ENCODE data around the gene CYP21A2.
"Not testable (repeated sequence)": the region's sequence is repeated elsewhere in the genome, so short reads cannot be mapped to it uniquely, and the experiment has no call there.

CYP21A2 gene

GRCh38 chr6:32047539-32047854 lies 9.3 kb downstream of the CYP21A2 start:
- no peak overlapping the region for H3K4me2 ChIP-seq (ENCODE audit: low read depth, low read length)
- peaks cover 62% of the 10 kb centered on the region for H3K27me3 ChIP-seq (replicated peaks; ENCODE audit: insufficient read depth, low read length)
- no peak overlapping the region for H3K4me3 ChIP-seq (ENCODE audit: low read length)

GRCh38 chr6:32047855-32048766 lies 9.9 kb downstream of the CYP21A2 start:
- TF ChIP-seq CTCF (IDR thresholded peaks at IDR 0.05; ENCODE audit: low read length) (peak; percentile 63), EZH2phosphoT487 (IDR thresholded peaks at IDR 0.05; ENCODE audit: low read length) (no peak)
- no peaks in the 10 kb centered on the region for H3K9me2 ChIP-seq (replicated peaks; ENCODE audit: insufficient read depth, low read length)
- no peaks in the 10 kb centered on the region for H4K20me1 ChIP-seq (ENCODE audit: insufficient read depth, low read length)
- DNase-seq = peak; percentile 50
- H3K9me3 ChIP-seq (replicated peaks; ENCODE audit: insufficient read depth, low read length) = no peaks in the 10 kb centered on the region
- no peaks in the 10 kb centered on the region for H3K36me3 ChIP-seq (replicated peaks; ENCODE audit: insufficient read depth, low read length)
- no peaks in the 10 kb centered on the region for H3F3A ChIP-seq (ENCODE audit: insufficient read depth, low read length)
- no peak overlapping the region for H3K4me3 ChIP-seq (ENCODE audit: low read length)
- H3K27ac ChIP-seq (ENCODE audit: low read length) = no peak overlapping the region
- H3K79me2 ChIP-seq (ENCODE audit: low read length) = no peaks in the 10 kb centered on the region
- H3K4me1 ChIP-seq (ENCODE audit: low read length) = no peaks in the 10 kb centered on the region
- peak overlapping the region; percentile 43; the same call in 1 of the 2 replicates for H3K4me2 ChIP-seq (ENCODE audit: low read depth, low read length)
- H3K27me3 ChIP-seq (replicated peaks; ENCODE audit: insufficient read depth, low read length) = peaks cover 68% of the 10 kb centered on the region
- H2AFZ ChIP-seq (ENCODE audit: low read length) = 0 out of 2 replicates have a peak overlapping the region, but pooled peaks have one; percentile 38
- no peak overlapping the region for H3K9ac ChIP-seq (ENCODE audit: low read length)

More at GRCh38 chr6:32047539-32047854, 9.3 kb downstream of the CYP21A2 start:
- no peak overlapping the region for H3K9ac ChIP-seq (ENCODE audit: low read length)
- H3K79me2 ChIP-seq (ENCODE audit: low read length) = no peaks in the 10 kb centered on the region
- H3K27ac ChIP-seq (ENCODE audit: low read length) = no peak overlapping the region
- no peak overlapping the region for H2AFZ ChIP-seq (ENCODE audit: low read length)
- H3K36me3 ChIP-seq (replicated peaks; ENCODE audit: insufficient read depth, low read length) = no peaks in the 10 kb centered on the region
- no peaks in the 10 kb centered on the region for H4K20me1 ChIP-seq (ENCODE audit: insufficient read depth, low read length)
- H3K4me1 ChIP-seq (ENCODE audit: low read length) = no peaks in the 10 kb centered on the region
- no peaks in the 10 kb centered on the region for H3K9me2 ChIP-seq (replicated peaks; ENCODE audit: insufficient read depth, low read length)
- no peaks in the 10 kb centered on the region for H3K9me3 ChIP-seq (replicated peaks; ENCODE audit: insufficient read depth, low read length)
- TF ChIP-seq EZH2 (optimal IDR thresholded peaks at IDR 0.05; ENCODE audit: low read depth, low read length) = no peak
- no peak for TF ChIP-seq EZH2phosphoT487 (IDR thresholded peaks at IDR 0.05; ENCODE audit: low read length)
- no peak for TF ChIP-seq CTCF (IDR thresholded peaks at IDR 0.05; ENCODE audit: low read length)
- DNase-seq = no peak
- no peaks in the 10 kb centered on the region for H3F3A ChIP-seq (ENCODE audit: insufficient read depth, low read length)

GRCh38 chr6:32049149-32049548 lies 10.9 kb downstream of the CYP21A2 start:
- peaks cover 71% of the 10 kb centered on the region for H3K27me3 ChIP-seq (replicated peaks; ENCODE audit: insufficient read depth, low read length)
- not testable (repeated sequence) for H3K9me3 ChIP-seq (replicated peaks; ENCODE audit: insufficient read depth, low read length); H3K4me1 ChIP-seq (ENCODE audit: low read length); H3K27ac ChIP-seq (ENCODE audit: low read length); DNase-seq; H4K20me1 ChIP-seq (ENCODE audit: insufficient read depth, low read length); H2AFZ ChIP-seq (ENCODE audit: low read length); H3F3A ChIP-seq (ENCODE audit: insufficient read depth, low read length); H3K9ac ChIP-seq (ENCODE audit: low read length); H3K79me2 ChIP-seq (ENCODE audit: low read length); H3K4me3 ChIP-seq (ENCODE audit: low read length); H3K9me2 ChIP-seq (replicated peaks; ENCODE audit: insufficient read depth, low read length); H3K4me2 ChIP-seq (ENCODE audit: low read depth, low read length); H3K36me3 ChIP-seq (replicated peaks; ENCODE audit: insufficient read depth, low read length)

- not testable (repeated sequence) for H3K4me1 ChIP-seq (ENCODE audit: low read length); H3F3A ChIP-seq (ENCODE audit: insufficient read depth, low read length); H3K27ac ChIP-seq (ENCODE audit: low read length); H3K79me2 ChIP-seq (ENCODE audit: low read length); H4K20me1 ChIP-seq (ENCODE audit: insufficient read depth, low read length); H3K36me3 ChIP-seq (replicated peaks; ENCODE audit: insufficient read depth, low read length); DNase-seq; H3K4me3 ChIP-seq (ENCODE audit: low read length); H3K9me3 ChIP-seq (replicated peaks; ENCODE audit: insufficient read depth, low read length); H3K9me2 ChIP-seq (replicated peaks; ENCODE audit: insufficient read depth, low read length); H3K9ac ChIP-seq (ENCODE audit: low read length); H2AFZ ChIP-seq (ENCODE audit: low read length); H3K4me2 ChIP-seq (ENCODE audit: low read depth, low read length)
- peaks cover 76% of the 10 kb centered on the region for H3K27me3 ChIP-seq (replicated peaks; ENCODE audit: insufficient read depth, low read length)
Measured at GRCh38 chr6:32049736-32050135, 11.5 kb downstream of the CYP21A2 start.
